ENCODE results near the gene MYO1E. TPM values are rescaled to one million over a fixed set of nuclear protein-coding genes. Genes with fewer than 3 reads are reported as not detected.

Gene MYO1E
- total and polyA plus RNA-seq, 3 experiments from 2014 or later: 1.1 to 15.4 (median 15.3) TPM

- Mint-ChIP-seq H3K9me3 (peaks cover 0 to 2% (median 0%) of the 10 kb centered on the region in 5 donors), H3K4me3 (no peak overlapping the region), H3K4me1 (peaks cover 0 to under 1% (median under 1%) of the 10 kb centered on the region in 3 donors), H3K36me3 (peaks cover 0 to 11% (median 0%) of the 10 kb centered on the region in 3 donors), H3K27ac (peak overlapping the region in 1 of 8 donors; percentile 31), H3K27me3 (peaks cover 5 to 25% of the 10 kb centered on the region in 2 donors)
- H3K9me3 ChIP-seq (ENCODE audit: low read length): no peaks in the 10 kb centered on the region
- no peak overlapping the region for H3K4me3 ChIP-seq (ENCODE audit: low read length)
- ChIA-PET POLR2A (no interaction called here), CTCF (no interaction called here)
- H3K36me3 ChIP-seq (ENCODE audit: insufficient read depth, low read length): no peaks in the 10 kb centered on the region
- no peaks in the 10 kb centered on the region for H3K27me3 ChIP-seq (ENCODE audit: insufficient read depth, low read length, poor library complexity, severe bottlenecking)
- DNase-seq: no peak
- no peak overlapping the region for H3K27ac ChIP-seq (ENCODE audit: low read depth, low read length)
- H3K4me1 ChIP-seq (ENCODE audit: insufficient read depth, low read length): no peaks in the 10 kb centered on the region
Measured at GRCh38 chr15:59317211-59317610, 55.5 kb downstream of the MYO1E start.

DNA sequence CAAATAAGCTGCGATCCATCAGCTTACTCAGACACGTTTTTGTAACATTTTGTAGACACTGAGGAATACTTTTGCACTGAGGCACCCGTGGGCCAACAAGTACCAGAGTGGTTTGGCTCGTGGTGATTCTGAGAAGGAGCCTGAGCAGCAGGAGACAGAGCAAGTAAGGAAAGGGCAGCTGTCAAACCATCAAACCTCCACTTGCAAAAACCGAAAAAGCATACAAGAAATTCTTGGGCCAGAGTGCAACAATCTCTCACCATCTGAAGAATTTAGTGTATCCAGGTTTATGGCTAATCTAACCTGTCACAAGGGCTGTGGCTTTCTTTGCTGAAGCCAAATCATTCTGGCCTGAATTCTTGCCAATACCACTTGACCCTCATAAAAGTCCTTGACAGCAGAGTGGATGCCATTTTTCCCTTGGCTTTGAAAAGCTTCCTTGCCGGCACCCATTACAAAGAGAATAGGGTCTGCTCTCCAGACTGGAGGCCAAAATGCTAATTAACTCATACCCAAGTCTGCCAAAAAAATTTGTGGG is 56.7 kb downstream of the MYO1E start:
- Mint-ChIP-seq H3K36me3 (peaks cover 0 to 6% (median 0%) of the 10 kb centered on the region in 3 donors), H3K27me3 (peaks cover 5 to 30% of the 10 kb centered on the region in 2 donors), H3K4me1 (no peaks in the 10 kb centered on the region), H3K4me3 (no peak overlapping the region), H3K27ac (peak overlapping the region in 1 of 8 donors; percentile 33), H3K9me3 (peaks cover 0 to 2% (median 0%) of the 10 kb centered on the region in 5 donors)
- no peaks in the 10 kb centered on the region for H3K9me3 ChIP-seq (ENCODE audit: low read length)
- POLR2A ChIA-PET: no interaction called here
- H3K27me3 ChIP-seq (ENCODE audit: insufficient read depth, low read length, poor library complexity, severe bottlenecking): no peaks in the 10 kb centered on the region
- no peaks in the 10 kb centered on the region for H3K4me1 ChIP-seq (ENCODE audit: insufficient read depth, low read length)
- no peak overlapping the region for H3K4me3 ChIP-seq (ENCODE audit: low read length)
- CTCF ChIA-PET: interaction anchor here (1.1 kb wide), 1 partner anchor 213 kb away, joined by 3 read pairs; no protein-coding TSS in a partner anchor
- H3K36me3 ChIP-seq (ENCODE audit: insufficient read depth, low read length): no peaks in the 10 kb centered on the region
- DNase-seq: no peak
- H3K27ac ChIP-seq (ENCODE audit: low read depth, low read length): no peak overlapping the region

DNA sequence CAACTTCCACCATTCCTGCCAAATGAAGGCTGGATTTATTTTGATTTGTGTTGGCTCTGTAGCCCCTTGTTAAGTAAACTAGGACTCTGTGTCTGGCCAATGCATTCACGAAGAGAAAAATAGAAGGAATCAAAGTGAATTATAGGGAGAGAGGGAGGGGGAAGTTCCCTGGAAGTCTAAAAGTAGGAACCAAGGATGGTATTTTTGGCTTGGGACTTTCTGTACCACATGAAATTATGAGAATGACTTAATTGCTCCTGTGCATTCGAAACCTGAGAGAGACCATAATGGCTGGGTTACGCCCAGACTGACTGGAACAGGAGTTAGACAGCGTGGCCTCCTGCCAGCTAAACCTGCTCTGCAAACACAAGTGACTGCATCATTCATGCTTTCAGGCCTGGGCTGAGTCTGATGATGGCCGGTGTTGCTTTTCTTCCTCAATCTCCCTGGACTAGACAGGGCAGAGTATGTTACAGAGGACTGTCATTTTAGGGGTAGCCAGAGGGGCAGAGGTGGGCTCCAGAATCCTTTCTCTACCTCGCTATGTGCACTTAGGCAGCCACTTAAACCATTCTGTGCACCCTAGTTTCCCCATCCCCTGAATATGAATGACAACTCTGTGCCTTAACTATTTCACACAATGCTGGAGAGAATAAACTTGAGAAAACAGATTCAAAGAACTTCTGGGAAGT is 58.9 kb downstream of the MYO1E start:
- POLR2A ChIA-PET: no interaction called here

GRCh38 chr15:59312205-59312604 is 60.5 kb downstream of the MYO1E start:
- H3K36me3 ChIP-seq (ENCODE audit: insufficient read depth, low read length): no peaks in the 10 kb centered on the region
- Mint-ChIP-seq H3K4me1 (no peaks in the 10 kb centered on the region), H3K4me3 (no peak overlapping the region), H3K36me3 (peaks cover 0 to 3% (median 0%) of the 10 kb centered on the region in 3 donors), H3K27ac (no peak overlapping the region), H3K27me3 (peaks cover 2 to 16% of the 10 kb centered on the region in 2 donors), H3K9me3 (no peaks in the 10 kb centered on the region)
- CTCF ChIA-PET: no interaction called here
- H3K4me1 ChIP-seq (ENCODE audit: insufficient read depth, low read length): no peaks in the 10 kb centered on the region
- DNase-seq: no peak
- no peaks in the 10 kb centered on the region for H3K27me3 ChIP-seq (ENCODE audit: insufficient read depth, low read length, poor library complexity, severe bottlenecking)
- POLR2A ChIA-PET: no interaction called here
- H3K9me3 ChIP-seq (ENCODE audit: low read length): no peaks in the 10 kb centered on the region
- H3K27ac ChIP-seq (ENCODE audit: low read depth, low read length): no peak overlapping the region
- no peak overlapping the region for H3K4me3 ChIP-seq (ENCODE audit: low read length)

More for the DNA sequence above, 58.9 kb downstream of the MYO1E start:
- peaks cover 0 to 3% (median 0%) of the 10 kb centered on the region in 3 donors for H3K36me3 Mint-ChIP-seq
- Histone ChIP-seq H3K36me3 (ENCODE audit: insufficient read depth, low read length) (no peaks in the 10 kb centered on the region), H3K9me3 (ENCODE audit: low read length) (no peaks in the 10 kb centered on the region), H3K27ac (ENCODE audit: low read depth, low read length) (no peak overlapping the region), H3K4me3 (ENCODE audit: low read length) (no peak overlapping the region), H3K4me1 (ENCODE audit: insufficient read depth, low read length) (no peaks in the 10 kb centered on the region), H3K27me3 (ENCODE audit: insufficient read depth, low read length, poor library complexity, severe bottlenecking) (no peaks in the 10 kb centered on the region)
- no peak for DNase-seq
- H3K4me3 Mint-ChIP-seq: no peak overlapping the region
- no peaks in the 10 kb centered on the region for H3K4me1 Mint-ChIP-seq
- CTCF ChIA-PET: interaction anchor here (0.6 kb wide), 1 partner anchor 499 kb away, joined by 3 read pairs; no protein-coding TSS in a partner anchor
- H3K9me3 Mint-ChIP-seq: no peaks in the 10 kb centered on the region
- no peak overlapping the region for H3K27ac Mint-ChIP-seq
- peaks cover 4 to 27% of the 10 kb centered on the region in 2 donors for H3K27me3 Mint-ChIP-seq

- CTCF ChIA-PET: no interaction called here
- Mint-ChIP-seq H3K36me3 (peaks cover 0 to 3% (median 0%) of the 10 kb centered on the region in 3 donors), H3K27ac (no peak overlapping the region), H3K9me3 (no peaks in the 10 kb centered on the region), H3K27me3 (peaks cover 2 to 19% of the 10 kb centered on the region in 2 donors), H3K4me1 (no peaks in the 10 kb centered on the region), H3K4me3 (no peak overlapping the region)
- H3K4me1 ChIP-seq (ENCODE audit: insufficient read depth, low read length): no peaks in the 10 kb centered on the region
- DNase-seq: no peak
- H3K27ac ChIP-seq (ENCODE audit: low read depth, low read length): no peak overlapping the region
- no peaks in the 10 kb centered on the region for H3K36me3 ChIP-seq (ENCODE audit: insufficient read depth, low read length)
- no peaks in the 10 kb centered on the region for H3K27me3 ChIP-seq (ENCODE audit: insufficient read depth, low read length, poor library complexity, severe bottlenecking)
- no peaks in the 10 kb centered on the region for H3K9me3 ChIP-seq (ENCODE audit: low read length)
- POLR2A ChIA-PET: no interaction called here
- H3K4me3 ChIP-seq (ENCODE audit: low read length): no peak overlapping the region
Measured at GRCh38 chr15:59311195-59311594, 61.5 kb downstream of the MYO1E start.

- Histone ChIP-seq H3K27me3 (ENCODE audit: insufficient read depth, low read length, poor library complexity, severe bottlenecking) (no peaks in the 10 kb centered on the region), H3K36me3 (ENCODE audit: insufficient read depth, low read length) (no peaks in the 10 kb centered on the region), H3K27ac (ENCODE audit: low read depth, low read length) (no peak overlapping the region), H3K4me3 (ENCODE audit: low read length) (no peak overlapping the region), H3K9me3 (ENCODE audit: low read length) (no peaks in the 10 kb centered on the region), H3K4me1 (ENCODE audit: insufficient read depth, low read length) (no peaks in the 10 kb centered on the region)
- DNase-seq: no peak
- Mint-ChIP-seq H3K36me3 (peaks cover 0 to 3% (median 0%) of the 10 kb centered on the region in 3 donors), H3K27me3 (peaks cover 5 to 25% of the 10 kb centered on the region in 2 donors), H3K4me1 (no peaks in the 10 kb centered on the region), H3K4me3 (no peak overlapping the region), H3K9me3 (no peaks in the 10 kb centered on the region), H3K27ac (no peak overlapping the region)
- CTCF ChIA-PET: no interaction called here
- POLR2A ChIA-PET: no interaction called here
Measured at GRCh38 chr15:59309405-59309804, 63.3 kb downstream of the MYO1E start.

DNA sequence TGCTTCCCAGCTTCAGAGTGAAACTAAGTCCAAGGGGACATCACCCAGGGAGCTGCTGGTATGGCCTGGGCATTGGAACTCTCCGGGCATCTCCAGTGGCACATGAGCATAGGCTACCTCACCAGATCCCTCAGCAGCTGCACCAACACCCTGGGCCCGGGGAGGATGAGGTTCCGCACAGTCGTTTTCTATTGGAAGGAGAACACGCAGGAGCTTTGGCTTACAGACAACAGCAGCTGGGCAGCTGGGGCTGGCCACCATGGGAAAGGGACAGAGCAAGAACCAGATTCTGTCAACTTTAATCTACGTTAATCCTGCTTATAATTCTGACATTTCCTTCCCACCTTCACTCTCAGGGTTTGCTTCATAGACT is 65.5 kb downstream of the MYO1E start:
- H3K27me3 Mint-ChIP-seq: peaks cover 5 to 17% of the 10 kb centered on the region in 2 donors
- CTCF ChIA-PET: no interaction called here
- Histone ChIP-seq H3K4me1 (ENCODE audit: insufficient read depth, low read length) (no peaks in the 10 kb centered on the region), H3K27ac (ENCODE audit: low read depth, low read length) (no peak overlapping the region), H3K27me3 (ENCODE audit: insufficient read depth, low read length, poor library complexity, severe bottlenecking) (no peaks in the 10 kb centered on the region), H3K9me3 (ENCODE audit: low read length) (no peaks in the 10 kb centered on the region), H3K36me3 (ENCODE audit: insufficient read depth, low read length) (no peaks in the 10 kb centered on the region), H3K4me3 (ENCODE audit: low read length) (no peak overlapping the region)
- H3K27ac Mint-ChIP-seq: no peak overlapping the region
- POLR2A ChIA-PET: no interaction called here
- peaks cover 0 to 3% (median 0%) of the 10 kb centered on the region in 3 donors for H3K36me3 Mint-ChIP-seq
- DNase-seq: no peak
- no peaks in the 10 kb centered on the region for H3K4me1 Mint-ChIP-seq
- H3K9me3 Mint-ChIP-seq: no peaks in the 10 kb centered on the region
- H3K4me3 Mint-ChIP-seq: no peak overlapping the region

DNA sequence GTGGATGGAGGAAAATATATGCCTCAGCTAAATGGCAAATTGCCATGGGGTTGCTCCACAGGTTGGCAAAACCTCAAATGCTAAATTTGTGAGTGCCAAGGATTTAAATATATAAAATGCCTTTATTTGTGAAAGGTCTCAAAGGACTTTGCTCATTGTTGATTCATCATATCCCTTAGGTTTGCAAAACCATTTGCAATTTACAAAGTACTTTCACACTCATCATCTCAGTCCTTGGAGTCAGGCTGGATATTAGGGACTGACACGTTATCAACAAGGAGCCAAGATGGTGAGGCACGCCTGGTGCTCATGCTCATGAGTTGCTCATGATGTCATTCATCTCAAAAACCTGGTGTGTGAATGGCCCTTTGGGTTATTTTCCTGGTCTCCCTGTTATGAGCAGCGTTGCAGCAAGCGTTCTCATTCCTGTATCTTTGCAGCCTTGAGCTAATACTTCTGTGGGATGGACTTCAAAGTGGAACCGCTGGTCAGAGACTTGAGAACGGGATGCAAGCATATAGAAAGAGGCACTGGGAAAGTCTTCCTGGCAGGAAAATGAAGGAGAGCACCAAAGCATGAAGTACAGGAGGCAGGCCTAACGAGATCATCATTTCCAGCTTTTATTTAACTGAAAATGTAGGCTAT is 66.0 kb downstream of the MYO1E start:
- no peak overlapping the region for H3K4me3 ChIP-seq (ENCODE audit: low read length)
- CTCF ChIA-PET: no interaction called here

More for the DNA sequence above, 66.0 kb downstream of the MYO1E start:
- no peaks in the 10 kb centered on the region for H3K9me3 ChIP-seq (ENCODE audit: low read length)
- H3K4me3 Mint-ChIP-seq: no peak overlapping the region
- H3K27me3 ChIP-seq (ENCODE audit: insufficient read depth, low read length, poor library complexity, severe bottlenecking): no peaks in the 10 kb centered on the region
- H3K27me3 Mint-ChIP-seq: peaks cover 5 to 13% of the 10 kb centered on the region in 2 donors
- H3K36me3 ChIP-seq (ENCODE audit: insufficient read depth, low read length): no peaks in the 10 kb centered on the region
- peaks cover 0 to 3% (median 2%) of the 10 kb centered on the region in 3 donors for H3K4me1 Mint-ChIP-seq
- no peaks in the 10 kb centered on the region for H3K9me3 Mint-ChIP-seq
- no peaks in the 10 kb centered on the region for H3K4me1 ChIP-seq (ENCODE audit: insufficient read depth, low read length)
- H3K27ac Mint-ChIP-seq: no peak overlapping the region
- peaks cover 0 to 3% (median 0%) of the 10 kb centered on the region in 3 donors for H3K36me3 Mint-ChIP-seq
- POLR2A ChIA-PET: no interaction called here
- no peak for DNase-seq
- no peak overlapping the region for H3K27ac ChIP-seq (ENCODE audit: low read depth, low read length)

Measured in CD8-positive, alpha-beta memory T cell (primary cell).